B cell (primary cell): ENCODE results near the gene ZNF618. TPM values are rescaled to one million over a fixed set of nuclear protein-coding genes. Genes with fewer than 3 reads are reported as not detected.

ENCODE experiments used
- ATAC-seq: fragments of 200-7000 bp; cut with Tn5 transposase; one replicate; pipeline ENCODE4 v1.10.0; 2021; ENCODE audit warnings: low read depth, mild to moderate bottlenecking, moderate number of reproducible peaks, moderate library complexity
- CTCF ChIA-PET: fragments of 350-600 bp; sonication (Branson Sonifier 250); formaldehyde crosslinking; loops from one replicate; lab custom pipeline; 2021; ENCODE audit warnings: antibody characterized with exemption, inconsistent platforms; lab: Charles Lee
- POLR2A ChIA-PET: fragments of 350-600 bp; sonication (Branson Sonifier 250); formaldehyde crosslinking; loops from one replicate; lab custom pipeline; 2021; ENCODE audit warnings: antibody characterized with exemption; lab: Charles Lee
- DNase-seq: peaks from one replicate; pipeline ENCODE4 v3.0.0; 2013
- H2AFZ ChIP-seq: 2 replicates; pipeline ENCODE4 v1.6.1; 2012; ENCODE audit warnings: mild to moderate bottlenecking, low read depth, low read length; ENCODE audit not compliant: insufficient read depth, poor library complexity, severe bottlenecking
- H3K27ac ChIP-seq, 2 donors: 1 replicate in 1 of 2; 2 replicates in 1 of 2; pipeline ENCODE4 v1.5.1; 2012 to 2013; ENCODE audit warnings: low read length in 2 of 2, mild to moderate bottlenecking in 2 of 2, moderate library complexity in 1 of 2
- H3K27me3 ChIP-seq, 4 experiments: fragments of 200-600 bp in 1 of 4; sonication (generic) in 1 of 4; replicated peaks in 1 of 4; 1 replicate in 2 of 4; 2 replicates in 2 of 4; pipeline versions ENCODE4 v1.6.1 to v1.7.0; 2013 to 2016; ENCODE audit warnings: low read length in 3 of 4, mild to moderate bottlenecking in 2 of 4, mixed read lengths in 1 of 4, moderate library complexity in 1 of 4; ENCODE audit not compliant: insufficient read depth in 4 of 4, control insufficient read depth in 3 of 4; ENCODE audit errors: control extremely low read depth in 1 of 4
- H3K36me3 ChIP-seq, 2 experiments: replicated peaks in 1 of 2; 1 replicate in 1 of 2; 2 replicates in 1 of 2; pipeline versions ENCODE4 v1.6.1 to v1.7.1; 2013; ENCODE audit warnings: low read length in 1 of 2; ENCODE audit not compliant: insufficient read depth in 2 of 2, control insufficient read depth in 1 of 2; ENCODE audit errors: control extremely low read depth in 1 of 2, extremely low read depth in 1 of 2
- H3K4me1 ChIP-seq, 2 donors: fragments of 200-600 bp in 1 of 2; sonication (generic) in 1 of 2; 1 replicate in 1 of 2; 2 replicates in 1 of 2; pipeline versions ENCODE4 v1.5.1 to v1.6.1; 2013 to 2017; ENCODE audit warnings: low read length in 2 of 2; ENCODE audit not compliant: control insufficient read depth in 2 of 2, insufficient read depth in 2 of 2
- H3K4me2 ChIP-seq: replicated peaks from 2 replicates; pipeline ENCODE3; 2012; ENCODE audit warnings: mild to moderate bottlenecking, low read depth, low read length; ENCODE audit not compliant: poor library complexity, severe bottlenecking
- H3K4me3 ChIP-seq, 5 experiments: fragments of 200-600 bp in 1 of 5; sonication (generic) in 1 of 5; 1 replicate in 3 of 5; 2 replicates in 2 of 5; pipeline versions ENCODE4 v1.5.1 to v1.7.0; 2011 to 2016; ENCODE audit warnings: low read length in 4 of 5, mild to moderate bottlenecking in 4 of 5, low read depth in 2 of 5, control low read depth in 1 of 5, moderate library complexity in 1 of 5; ENCODE audit not compliant: insufficient read depth in 1 of 5; ENCODE audit errors: control extremely low read depth in 1 of 5, extremely low read depth in 1 of 5
- H3K79me2 ChIP-seq: fragments of 200-600 bp; sonication (generic); one replicate; pipeline ENCODE4 v1.6.0; 2016; ENCODE audit warnings: low read length; ENCODE audit not compliant: control insufficient read depth, insufficient read depth
- H3K9ac ChIP-seq: fragments of 200-600 bp; sonication (generic); 2 replicates; pipeline ENCODE4 v1.6.1; 2017; ENCODE audit warnings: mild to moderate bottlenecking, low read length, moderate library complexity
- H3K9me3 ChIP-seq, 3 donors: one replicate each; pipeline versions ENCODE4 v1.6.1 to v1.7.1; 2013; ENCODE audit warnings: low read length in 2 of 3; ENCODE audit not compliant: control insufficient read depth in 2 of 3, insufficient read depth in 1 of 3; ENCODE audit errors: control extremely low read depth in 1 of 3
- H4K20me1 ChIP-seq: 2 replicates; pipeline ENCODE4 v1.6.0; 2012; ENCODE audit warnings: mild to moderate bottlenecking, low read length; ENCODE audit not compliant: insufficient read depth, control insufficient read depth, poor library complexity, severe bottlenecking
- H3K27ac Mint-ChIP-seq: one replicate; pipeline ENCODE4 v1.8.0; 2021; ENCODE audit warnings: mixed read lengths
- H3K27me3 Mint-ChIP-seq: one replicate; pipeline ENCODE4 v1.8.0; 2021; ENCODE audit warnings: mixed read lengths
- H3K4me1 Mint-ChIP-seq: one replicate; pipeline ENCODE4 v1.8.0; 2021; ENCODE audit warnings: mixed read lengths
- H3K4me3 Mint-ChIP-seq: one replicate; pipeline ENCODE4 v1.8.0; 2021; ENCODE audit warnings: mixed read lengths
- H3K9me3 Mint-ChIP-seq: one replicate; pipeline ENCODE4 v1.8.0; 2022; ENCODE audit warnings: mixed read lengths; ENCODE audit not compliant: insufficient read depth
- EZH2 ChIP-seq: IDR thresholded peaks from 2 replicates; pipeline ENCODE4 v1.6.1; 2012; ENCODE audit warnings: borderline replicate concordance, low read depth, mild to moderate bottlenecking, moderate library complexity, low read length; ENCODE audit not compliant: insufficient read depth, poor library complexity, severe bottlenecking
- WGBS: methylation state at CpG from one replicate; pipeline ENCODE4 v1.1.5; 2013; ENCODE audit warnings: missing lambda C conversion rate; ENCODE audit not compliant: insufficient coverage; 5-methylcytosine and 5-hydroxymethylcytosine counted together
- intact Hi-C: fragments of 100-400 bp; cut with micrococcal nuclease; formaldehyde crosslinking; loops from one replicate; pipeline ENCODE4 v1.10.0; 2022
- polyA plus RNA-seq: library from polyadenylated mRNA; depleted of rRNA; stranded (reverse); fragments of >200 nt; gene quantifications from 2 replicates; pipeline ENCODE4 v1.2.3, GENCODE V29; 2012
- total RNA-seq, 2 donors: library from RNA; stranded (reverse); fragments of 120-200 nt in 1 of 2; gene quantifications; 1 replicate in 1 of 2; 2 replicates in 1 of 2; pipeline versions ENCODE4 v1.2.3 to v1.2.4, GENCODE V29; 2013 to 2022
- TF ChIP-seq, protein P1 (sequence below): fragments of 200-600 bp; IDR thresholded peaks from one replicate; pipeline ENCODE4 v1.8.0; 2022; ENCODE audit warnings: antibody characterized with exemption, mild to moderate bottlenecking

ZNF618 gene
- total and polyA plus RNA-seq, 2 donors (not counting 1 experiment from before 2014, with no cell fraction given), result 1.4 to 2.5 TPM

DNA sequence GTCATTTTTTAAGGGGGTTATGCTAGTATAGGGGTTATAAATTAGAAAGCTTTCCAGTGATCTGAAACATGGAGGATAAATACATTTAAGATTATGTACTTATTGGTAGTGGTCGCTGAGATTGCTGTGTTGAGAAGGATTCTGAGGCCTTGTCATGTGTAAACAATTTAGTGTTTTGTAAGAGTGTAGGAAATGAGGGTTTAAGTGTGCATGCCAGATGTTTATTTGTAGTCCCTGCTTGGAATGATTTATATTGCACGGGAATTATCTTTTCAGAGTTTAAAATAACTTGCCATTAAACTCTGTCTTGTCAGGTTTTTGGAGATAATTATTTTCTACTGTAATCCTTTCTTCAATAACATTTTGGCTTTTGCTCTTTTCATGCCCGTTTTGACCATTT is 19.4 kb downstream of the ZNF618 start:
- Histone ChIP-seq H2AFZ (no peak overlapping the region), H3K9me3 (no peaks in the 10 kb centered on the region), H3K79me2 (no peaks in the 10 kb centered on the region), H3K9ac (no peak overlapping the region), H3K36me3 (no peaks in the 10 kb centered on the region), H3K27ac (no peak overlapping the region), H3K4me1 (peaks cover 0 to 4% of the 10 kb centered on the region in 2 donors), H4K20me1 (no peaks in the 10 kb centered on the region), H3K4me2 (no peak overlapping the region), H3K27me3 (no peaks in the 10 kb centered on the region), H3K4me3 (no peak overlapping the region)
- Mint-ChIP-seq H3K27ac (no peak overlapping the region), H3K4me3 (no peak overlapping the region), H3K27me3 (no peaks in the 10 kb centered on the region), H3K9me3 (no peaks in the 10 kb centered on the region), H3K4me1 (peaks cover 6% of the 10 kb centered on the region)
- no peak for DNase-seq
- TF ChIP-seq, protein P1, sequence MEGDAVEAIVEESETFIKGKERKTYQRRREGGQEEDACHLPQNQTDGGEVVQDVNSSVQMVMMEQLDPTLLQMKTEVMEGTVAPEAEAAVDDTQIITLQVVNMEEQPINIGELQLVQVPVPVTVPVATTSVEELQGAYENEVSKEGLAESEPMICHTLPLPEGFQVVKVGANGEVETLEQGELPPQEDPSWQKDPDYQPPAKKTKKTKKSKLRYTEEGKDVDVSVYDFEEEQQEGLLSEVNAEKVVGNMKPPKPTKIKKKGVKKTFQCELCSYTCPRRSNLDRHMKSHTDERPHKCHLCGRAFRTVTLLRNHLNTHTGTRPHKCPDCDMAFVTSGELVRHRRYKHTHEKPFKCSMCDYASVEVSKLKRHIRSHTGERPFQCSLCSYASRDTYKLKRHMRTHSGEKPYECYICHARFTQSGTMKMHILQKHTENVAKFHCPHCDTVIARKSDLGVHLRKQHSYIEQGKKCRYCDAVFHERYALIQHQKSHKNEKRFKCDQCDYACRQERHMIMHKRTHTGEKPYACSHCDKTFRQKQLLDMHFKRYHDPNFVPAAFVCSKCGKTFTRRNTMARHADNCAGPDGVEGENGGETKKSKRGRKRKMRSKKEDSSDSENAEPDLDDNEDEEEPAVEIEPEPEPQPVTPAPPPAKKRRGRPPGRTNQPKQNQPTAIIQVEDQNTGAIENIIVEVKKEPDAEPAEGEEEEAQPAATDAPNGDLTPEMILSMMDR, result no peak
- TF ChIP-seq EZH2, result no peak
- ChIA-PET POLR2A (no interaction called here), CTCF (no interaction called here)
- intact Hi-C loops, result no loop called here
- no peak for ATAC-seq
- WGBS, result 86% methylated on average over 1 of the region's 3 CpGs

DNA sequence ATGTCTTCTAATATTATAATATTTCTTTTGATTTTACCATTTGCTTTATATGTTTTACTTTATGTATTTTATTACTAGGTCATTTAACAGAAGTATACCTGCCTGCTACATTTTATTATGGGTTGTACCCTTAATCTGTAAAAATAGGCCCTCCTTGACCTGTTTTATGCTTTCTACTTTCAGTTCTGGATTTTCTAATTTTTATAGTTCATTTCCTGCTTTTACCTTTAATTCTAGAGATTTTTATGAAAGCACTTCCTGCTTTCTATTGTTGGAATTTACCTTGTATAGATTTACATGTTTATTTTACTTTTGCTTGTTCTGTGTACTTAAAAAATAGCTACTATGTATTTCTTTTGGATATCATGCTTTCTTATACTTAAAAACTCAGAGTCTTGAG is 20.6 kb downstream of the ZNF618 start:
- ATAC-seq (no peak), DNase-seq (no peak)
- Mint-ChIP-seq H3K9me3 (no peaks in the 10 kb centered on the region), H3K4me3 (no peak overlapping the region), H3K4me1 (peaks cover 6% of the 10 kb centered on the region), H3K27me3 (no peaks in the 10 kb centered on the region), H3K27ac (no peak overlapping the region)
- TF ChIP-seq, protein P1, result no peak
- TF ChIP-seq EZH2, result no peak
- Histone ChIP-seq H3K36me3 (no peaks in the 10 kb centered on the region), H3K4me3 (no peak overlapping the region), H3K9me3 (peaks cover 0 to 8% (median 0%) of the 10 kb centered on the region in 3 donors), H3K27me3 (no peaks in the 10 kb centered on the region), H3K4me1 (peaks cover 0 to 4% of the 10 kb centered on the region in 2 donors), H4K20me1 (no peaks in the 10 kb centered on the region), H2AFZ (peak overlapping the region; percentile 2), H3K79me2 (no peaks in the 10 kb centered on the region), H3K4me2 (peak overlapping the region; percentile 31), H3K27ac (no peak overlapping the region), H3K9ac (peak overlapping the region; percentile 13)
- CTCF ChIA-PET, result no interaction called here
- intact Hi-C loops, result no loop called here
- POLR2A ChIA-PET, result no interaction called here
